ENCODE measurements around the gene STAB1. TPM values are rescaled to one million over a fixed set of nuclear protein-coding genes. Genes with fewer than 3 reads are reported as not detected.
A peak's percentile ranks its signal among the peaks of the same experiment; 100 is the strongest.

Gene STAB1
- total and polyA plus RNA-seq, 2 of the 8 experiments (the other 6 are each of a cell fraction or from before 2014, with no cell fraction given) = 1.0 to 1.9 TPM

DNA sequence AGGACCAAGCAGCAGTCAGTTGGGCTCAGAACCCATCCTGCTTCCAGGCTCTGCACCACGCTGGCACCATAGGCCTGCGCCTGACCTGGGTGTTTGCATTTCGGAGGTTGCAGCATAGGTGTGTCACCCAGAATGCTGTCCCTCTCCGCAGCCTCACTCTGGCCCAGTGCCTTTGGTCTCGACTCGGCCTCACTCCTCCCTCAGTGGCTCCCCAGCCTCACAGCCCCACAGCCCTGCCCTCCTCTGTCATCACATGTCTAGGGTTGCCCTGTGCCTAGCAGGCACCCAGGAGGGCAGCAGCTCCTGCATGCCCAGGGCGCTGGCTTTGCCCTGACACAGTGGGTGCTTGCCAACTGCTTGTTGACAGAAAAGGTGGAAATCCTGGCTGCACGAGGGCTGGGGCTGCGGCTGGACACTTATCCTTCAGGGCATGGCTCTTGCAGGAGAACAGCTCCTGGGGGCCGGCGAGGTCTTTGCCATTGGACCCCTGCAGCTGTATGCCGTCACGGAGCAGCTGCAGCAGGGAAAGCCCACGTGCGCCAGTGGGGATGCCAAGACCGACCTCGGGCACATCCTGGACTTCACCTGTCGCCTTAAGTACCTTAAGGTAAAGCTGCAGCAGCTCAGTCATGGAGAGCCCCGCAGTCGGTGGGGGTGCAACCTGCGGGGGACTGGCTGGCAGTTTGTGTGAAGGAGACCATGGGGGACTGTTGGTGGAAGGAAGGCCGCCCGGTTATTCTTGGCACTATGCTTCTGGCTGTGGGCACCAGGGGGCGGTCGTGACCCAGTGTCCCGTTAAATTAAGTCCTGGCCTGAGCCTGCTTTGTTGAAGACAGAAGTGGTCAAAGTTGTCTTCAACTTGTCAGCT is 23.5 kb upstream of the STAB1 start (continued):
- peak; percentile 59 to 87 (median 76) for TF ChIP-seq CTCF (IDR thresholded peaks at IDR 0.05; ENCODE audit: control extremely low read depth in 1 of 3, insufficient read depth in 1 of 3, low read depth in 1 of 3, low read length in 3 of 3)
- TF ChIP-seq GABPA (IDR thresholded peaks at IDR 0.05; ENCODE audit: borderline replicate concordance, insufficient read depth, low read length) = no peak
- TF ChIP-seq RBBP5 (IDR thresholded peaks at IDR 0.05; ENCODE audit: borderline replicate concordance, low read depth, low read length) = no peak
